GM21367 (cell line): ENCODE results near the gene ADAM19.

Experiments
- ATAC-seq: cut with Tn5 transposase; IDR thresholded peaks from one replicate; pipeline ENCODE4 v1.9.1; 2021; ENCODE audit not compliant: unreplicated experiment

Gene ADAM19

GRCh38 chr5:157469073-157469472, 106.5 kb downstream of the ADAM19 start:
- no peak for ATAC-seq

- ATAC-seq = no peak
These were observed 107.1 kb downstream of the ADAM19 start for GRCh38 chr5:157468293-157468965.

DNA sequence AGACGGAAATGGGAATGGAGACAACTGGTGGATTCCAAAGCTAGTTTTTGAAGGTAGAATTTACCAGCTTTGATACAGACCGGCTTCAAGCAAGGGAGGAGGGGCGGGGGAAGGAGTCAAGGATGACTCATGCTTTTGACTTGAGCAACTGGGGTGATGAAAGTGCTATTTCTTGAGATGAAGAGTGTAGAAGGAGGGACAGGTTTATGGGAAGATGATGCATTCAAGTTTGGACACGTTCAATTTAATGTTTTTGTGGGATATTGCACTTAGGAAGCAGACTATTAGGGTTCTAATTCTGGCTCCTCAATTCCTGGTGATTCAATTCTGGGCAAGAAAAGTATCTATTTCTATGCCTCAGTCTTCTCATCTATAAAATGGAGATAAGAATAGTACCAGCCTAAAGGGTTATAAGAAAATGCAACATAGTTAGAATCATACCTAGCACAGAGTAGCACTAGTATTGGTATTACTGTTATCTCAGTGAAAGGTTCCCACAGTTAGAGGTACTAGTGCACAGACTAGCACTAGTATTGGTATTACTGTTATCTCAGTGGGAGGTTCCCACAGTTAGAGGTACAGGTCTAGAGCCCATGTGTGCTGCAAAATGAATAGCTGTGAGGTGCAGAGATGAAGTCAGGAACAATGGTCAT, 110.9 kb downstream of the ADAM19 start:
- ATAC-seq = peak; percentile 71

- ATAC-seq = no peak
These were observed 111.7 kb downstream of the ADAM19 start for GRCh38 chr5:157463621-157464518.

- ATAC-seq = no peak
These were observed 112.5 kb downstream of the ADAM19 start for GRCh38 chr5:157463081-157463480.

DNA sequence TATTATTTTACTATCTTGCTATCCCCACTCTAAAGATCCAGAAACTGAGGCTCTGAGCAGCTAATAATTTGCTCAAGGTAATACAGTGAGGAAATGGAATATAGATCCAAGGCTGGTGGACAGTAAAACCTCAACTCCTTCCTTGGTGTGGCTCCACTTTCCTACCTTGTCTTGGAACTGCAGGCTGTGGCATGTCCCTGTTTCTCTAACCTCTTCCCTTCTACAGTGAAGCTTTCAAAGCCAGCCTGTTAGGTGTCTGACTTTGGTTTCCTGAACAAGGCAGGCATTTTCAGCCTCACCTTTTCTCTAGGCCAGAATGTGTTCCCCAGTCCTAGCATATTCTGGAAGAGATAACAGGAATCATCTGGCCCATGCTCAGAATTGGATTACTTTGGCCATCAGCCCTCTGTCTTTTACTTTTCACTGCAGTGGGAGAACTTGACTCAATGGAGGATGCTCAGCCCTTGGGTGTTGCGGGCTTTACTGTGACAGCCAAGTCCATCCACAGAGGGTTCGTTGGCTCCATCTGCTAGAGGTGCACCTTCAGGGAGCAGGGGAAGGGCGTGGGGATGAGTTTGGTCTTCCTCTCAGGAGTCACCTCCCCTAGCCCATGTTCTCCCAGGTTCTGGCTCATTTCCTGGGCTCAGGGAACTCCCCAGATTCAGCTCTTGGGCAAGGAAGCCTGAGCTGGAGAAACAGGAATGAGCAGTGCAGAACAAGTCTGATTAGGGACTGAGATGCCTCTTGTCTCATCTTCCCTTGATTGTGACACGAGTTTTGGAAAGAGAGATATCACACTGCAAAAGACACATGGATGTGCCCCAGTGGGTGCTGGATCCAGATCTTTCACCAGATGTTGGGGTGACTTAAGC, 114.4 kb downstream of the ADAM19 start:
- no peak for ATAC-seq

GRCh38 chr5:157459715-157460599, 115.6 kb downstream of the ADAM19 start, which contains the start of gene NIPAL4:
Gene NIPAL4, plus strand, starts transcription at chr5:157460213. Its CDS starts 108 bp downstream, at chr5:157460321.
- no peak for ATAC-seq

- no peak for ATAC-seq
These were observed 116.7 kb downstream of the ADAM19 start for GRCh38 chr5:157458835-157459234.

DNA sequence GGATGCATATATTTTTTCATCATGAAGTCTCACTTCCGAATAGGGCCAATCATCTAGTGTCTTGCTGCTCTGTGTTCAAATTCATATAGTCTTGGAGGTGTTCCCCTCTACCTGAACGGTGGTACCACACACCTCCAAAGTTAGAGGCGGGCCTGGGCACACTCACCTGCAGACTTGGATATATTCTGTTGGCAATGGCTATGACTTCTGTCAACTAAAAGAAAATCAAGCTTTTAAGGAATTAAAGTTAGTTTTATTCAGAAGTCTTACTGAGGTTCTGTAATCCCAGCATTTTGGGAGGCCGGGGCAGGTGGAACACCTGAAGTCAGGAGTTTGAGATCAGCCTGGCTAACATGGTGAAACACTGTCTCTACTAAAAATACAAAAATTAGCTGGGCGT, 118.2 kb downstream of the ADAM19 start:
- no peak for ATAC-seq

- ATAC-seq = no peak
These were observed 119.3 kb downstream of the ADAM19 start for GRCh38 chr5:157456301-157456700.

DNA sequence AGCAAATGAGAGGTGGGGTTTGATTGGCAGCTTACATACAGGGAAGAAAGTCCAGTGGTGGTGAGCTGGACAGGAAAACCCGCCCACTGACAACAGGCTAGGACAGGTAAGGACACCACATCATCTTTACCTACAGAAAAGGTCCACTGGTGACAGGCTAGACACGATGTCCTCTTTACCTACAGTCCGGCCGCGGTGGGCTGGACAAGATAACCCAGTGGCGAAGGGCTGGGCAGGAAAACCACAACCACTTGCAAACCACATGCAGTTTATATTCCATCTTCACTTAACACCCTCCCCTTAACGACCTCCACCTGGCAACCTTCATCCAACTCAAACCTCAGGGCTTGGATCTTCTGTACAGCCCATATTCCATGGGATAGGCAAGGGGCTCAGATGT, 120.5 kb downstream of the ADAM19 start:
- ATAC-seq = no peak

DNA sequence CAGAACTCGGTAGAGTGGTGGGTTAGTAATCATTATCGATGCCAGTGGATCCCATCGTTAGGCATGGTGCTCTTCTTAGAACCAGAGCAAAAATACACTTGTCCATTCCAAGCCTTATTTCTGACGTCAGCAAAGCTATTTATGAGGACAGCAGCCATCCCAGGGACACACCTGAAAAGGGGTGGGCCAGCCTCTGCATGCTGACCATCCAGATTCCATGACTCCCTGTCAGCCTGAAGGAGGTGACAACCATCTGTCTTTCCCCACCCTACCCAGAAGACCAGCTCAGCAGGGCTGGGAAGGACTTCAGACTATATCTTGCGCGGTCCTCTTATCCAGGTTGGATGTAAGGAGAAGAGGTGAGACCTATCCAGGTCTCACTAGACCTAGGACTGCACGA, 121.3 kb downstream of the ADAM19 start:
- ATAC-seq = no peak

GRCh38 chr5:157451806-157452205, 123.8 kb downstream of the ADAM19 start:
- no peak for ATAC-seq

GRCh38 chr5:157450024-157450423, 125.6 kb downstream of the ADAM19 start:
- no peak for ATAC-seq

DNA sequence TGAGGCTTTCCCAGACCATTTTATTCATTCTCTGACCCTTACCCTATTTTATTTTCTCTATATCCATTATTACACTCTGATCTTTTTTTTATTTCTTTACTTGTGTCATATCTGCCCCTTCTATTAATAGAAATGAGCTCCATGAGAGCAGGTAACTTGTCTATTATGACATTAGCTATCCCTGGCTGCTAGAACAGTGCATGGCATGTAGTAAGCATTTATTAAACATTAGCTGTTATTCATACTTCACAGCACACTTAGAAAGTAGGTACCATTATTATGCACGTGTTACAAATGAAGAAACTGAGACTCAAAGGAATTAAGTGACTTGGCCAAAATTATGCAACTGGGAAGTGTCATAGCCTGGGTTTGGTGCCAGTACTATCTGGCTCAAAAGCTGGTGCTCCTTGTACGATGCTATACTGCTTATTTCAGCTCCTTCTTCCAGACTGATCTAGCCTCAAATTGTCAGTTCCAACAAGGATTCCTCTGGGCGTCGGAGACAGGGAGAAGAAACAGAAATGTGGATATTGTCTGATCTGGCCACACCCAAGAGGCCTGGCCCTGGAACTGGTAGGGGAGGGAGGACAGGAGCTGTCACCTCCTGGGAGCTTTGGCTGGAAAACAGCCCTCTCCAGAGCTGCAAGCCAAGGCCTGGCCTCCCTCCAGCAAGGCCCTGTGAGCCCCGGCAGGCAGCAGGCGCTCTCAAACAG, 126.4 kb downstream of the ADAM19 start:
- ATAC-seq = no peak

GRCh38 chr5:157447201-157447637, 128.4 kb downstream of the ADAM19 start:
- no peak for ATAC-seq

DNA sequence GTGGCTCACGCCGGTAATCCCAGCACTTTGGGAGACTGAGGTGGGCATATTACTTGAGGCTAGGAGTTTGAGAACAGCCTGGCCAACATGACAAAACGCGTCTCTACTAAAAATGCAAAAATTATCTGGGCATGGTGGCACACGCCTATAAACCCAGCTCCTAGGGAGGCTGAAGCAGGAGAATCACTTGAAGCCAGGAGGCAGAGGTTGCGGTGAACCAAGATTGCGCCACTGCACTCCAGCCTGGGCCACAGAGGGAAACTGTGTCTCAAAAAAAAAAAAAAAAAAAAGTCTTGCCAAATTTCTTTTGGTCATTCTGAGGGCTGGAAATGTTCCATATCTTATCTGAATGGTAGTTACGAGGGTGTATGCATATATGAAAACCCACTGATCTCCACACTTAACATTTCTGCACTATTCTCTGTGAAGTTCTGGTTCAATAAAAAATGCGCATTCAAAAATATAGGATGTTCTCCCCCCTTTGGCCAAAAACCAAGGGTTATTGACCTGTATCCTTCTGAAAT, 129.1 kb downstream of the ADAM19 start:
- no peak for ATAC-seq

DNA sequence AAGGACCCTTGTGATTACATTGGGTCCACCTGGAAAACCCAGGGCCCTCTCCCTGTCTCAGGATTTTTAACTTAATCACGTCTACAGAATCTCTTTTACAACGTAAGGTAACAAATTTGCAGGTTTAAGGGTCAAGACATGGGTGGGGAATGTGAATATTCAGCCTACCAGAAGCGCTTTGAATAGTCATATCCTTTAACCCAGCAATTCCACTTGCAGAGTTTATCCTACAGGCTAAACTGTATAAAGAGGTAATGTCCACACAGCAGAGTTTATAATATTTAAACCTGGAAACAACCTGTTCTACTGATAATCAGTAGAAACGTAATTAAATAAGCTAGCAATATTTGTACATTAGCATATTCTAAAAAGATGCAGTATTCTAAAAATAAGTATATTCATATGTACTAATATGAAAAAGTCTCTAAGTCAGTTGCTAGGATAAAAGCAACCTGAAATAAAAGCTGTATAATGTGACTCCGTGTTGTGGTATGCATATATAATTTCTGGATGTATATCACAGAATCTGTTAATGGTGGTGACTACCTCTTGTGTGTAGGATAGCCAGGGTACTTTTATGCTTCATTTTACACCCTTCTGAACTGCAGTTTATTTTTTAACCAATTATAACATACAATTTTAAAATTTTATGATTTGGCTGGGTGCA, 129.7 kb downstream of the ADAM19 start:
- no peak for ATAC-seq
